Small intestine (tissue), 7 donors: ENCODE results near the gene C1RL. TPM values are rescaled to one million over a fixed set of nuclear protein-coding genes. Genes with fewer than 3 reads are reported as not detected.

Source experiments
- DNase-seq, 2 donors: peaks; one replicate each; pipeline versions ENCODE4 v3.0.0 to v3.0.0-alpha.2; 2013
- FAIRE-seq: peaks from 2 replicates; lab custom pipeline; 2012; peaks lifted over from hg19 to GRCh38; lab: Jason Lieb, UNC
- H3K27ac ChIP-seq, 3 donors: one replicate each; pipeline ENCODE4 v1.5.1; 2013; ENCODE audit warnings: low read length in 2 of 3, mild to moderate bottlenecking in 2 of 3, control low read depth in 1 of 3, inconsistent platforms in 1 of 3, low read depth in 1 of 3, moderate library complexity in 1 of 3
- H3K27me3 ChIP-seq, 3 donors: one replicate each; pipeline ENCODE4 v1.6.1; 2013; ENCODE audit warnings: low read length in 3 of 3, inconsistent platforms in 1 of 3; ENCODE audit not compliant: control insufficient read depth in 3 of 3, insufficient read depth in 3 of 3
- H3K36me3 ChIP-seq, 3 donors: one replicate each; pipeline ENCODE4 v1.6.1; 2013; ENCODE audit warnings: low read length in 3 of 3, inconsistent platforms in 1 of 3, low read depth in 1 of 3, mild to moderate bottlenecking in 1 of 3, moderate library complexity in 1 of 3; ENCODE audit not compliant: control insufficient read depth in 3 of 3, insufficient read depth in 2 of 3
- H3K4me1 ChIP-seq, 3 donors: one replicate each; pipeline ENCODE4 v1.6.1; 2013; ENCODE audit warnings: low read length in 2 of 3, inconsistent platforms in 1 of 3, low read depth in 1 of 3, mild to moderate bottlenecking in 1 of 3, moderate library complexity in 1 of 3; ENCODE audit not compliant: control insufficient read depth in 3 of 3, insufficient read depth in 2 of 3
- H3K4me3 ChIP-seq, 3 donors: one replicate each; pipeline ENCODE4 v1.5.1; 2013; ENCODE audit warnings: low read length in 3 of 3, control low read depth in 1 of 3, inconsistent platforms in 1 of 3, low read depth in 1 of 3, mild to moderate bottlenecking in 1 of 3, moderate library complexity in 1 of 3
- H3K9me3 ChIP-seq, 2 donors: one replicate each; pipeline ENCODE4 v1.6.1; 2013; ENCODE audit warnings: low read depth in 1 of 2, low read length in 1 of 2; ENCODE audit not compliant: control insufficient read depth in 2 of 2, insufficient read depth in 1 of 2
- WGBS, 3 donors: extraction: QIAGEN DNeasy Blood & Tissue Kit; methylation state at CpG; one replicate each; pipeline ENCODE4 v1.1.7; 2013; 5-methylcytosine and 5-hydroxymethylcytosine counted together
- polyA plus RNA-seq, 4 donors: library from polyadenylated mRNA; stranded (reverse) in 3 of 4; unstranded in 1 of 4; fragments of 200-250 nt in 3 of 4; fragments of 120-200 nt in 1 of 4; gene quantifications; one replicate each; pipeline versions ENCODE4 v1.2.1 to v1.2.3, GENCODE V29; 2013
- donor health status: healthy with polysubstance abuse.
- donor health status: control.
- donor health status: control.
- donor health status: Bipolar disorder and iron deficiency.
- donor health status: healthy.

C1RL gene
- polyA plus RNA-seq, 4 donors, result 10.0 to 77.1 (median 22.1) TPM

GRCh38 chr12:7091171-7091570 is 17.8 kb downstream of the C1RL start:
- no peaks in the 10 kb centered on the region for H3K9me3 ChIP-seq
- peaks cover 0 to 6% (median 0%) of the 10 kb centered on the region in 3 donors for H3K27me3 ChIP-seq
- H3K27ac ChIP-seq, result peak overlapping the region in 1 of 3 donors; percentile 84
- H3K4me3 ChIP-seq, result no peak overlapping the region
- DNase-seq (no peak), FAIRE-seq (no peak)
- H3K36me3 ChIP-seq, result peaks cover 0 to 18% (median 0%) of the 10 kb centered on the region in 3 donors
- peaks cover 0 to 12% (median 0%) of the 10 kb centered on the region in 3 donors for H3K4me1 ChIP-seq
- WGBS, 3 donors, result 73 to 91% (median 90%) methylated on average over 7 of the region's 7 CpGs

GRCh38 chr12:7090222-7090998 is 18.6 kb downstream of the C1RL start:
- H3K27me3 ChIP-seq, result peaks cover 0 to 6% (median 0%) of the 10 kb centered on the region in 3 donors
- peaks cover 0 to 12% (median 0%) of the 10 kb centered on the region in 3 donors for H3K4me1 ChIP-seq

GRCh38 chr12:7089196-7089871 is 19.7 kb downstream of the C1RL start:
- Histone ChIP-seq H3K27me3 (peaks cover 0 to 6% (median 0%) of the 10 kb centered on the region in 3 donors), H3K4me1 (peaks cover 0 to 12% (median 0%) of the 10 kb centered on the region in 3 donors), H3K9me3 (no peaks in the 10 kb centered on the region), H3K27ac (peak overlapping the region in 1 of 3 donors; percentile 84), H3K36me3 (peaks cover 0 to 19% (median 0%) of the 10 kb centered on the region in 3 donors), H3K4me3 (no peak overlapping the region)
- DNase-seq, result no peak
- 82 to 90% (median 86%) methylated on average over 11 of the region's 11 CpGs for WGBS, 3 donors
- FAIRE-seq, result no peak

More at GRCh38 chr12:7090222-7090998, 18.6 kb downstream of the C1RL start:
- peaks cover 0 to 19% (median 0%) of the 10 kb centered on the region in 3 donors for H3K36me3 ChIP-seq
- peak overlapping the region in 2 of 3 donors; percentile 6 to 84 for H3K27ac ChIP-seq
- DNase-seq (no peak), FAIRE-seq (no peak)
- H3K9me3 ChIP-seq, result no peaks in the 10 kb centered on the region
- WGBS, 3 donors, result 75 to 89% (median 84%) methylated on average over 16 of the region's 16 CpGs
- H3K4me3 ChIP-seq, result no peak overlapping the region

- Histone ChIP-seq H3K27me3 (no peaks in the 10 kb centered on the region), H3K27ac (no peak overlapping the region), H3K4me1 (no peaks in the 10 kb centered on the region), H3K4me3 (no peak overlapping the region), H3K9me3 (no peaks in the 10 kb centered on the region), H3K36me3 (peaks cover 0 to 13% (median 0%) of the 10 kb centered on the region in 3 donors)
- FAIRE-seq (no peak), DNase-seq (no peak)
Observed at GRCh38 chr12:7083125-7083524, 25.9 kb downstream of the C1RL start.

- Histone ChIP-seq H3K27ac (peak overlapping the region in 1 of 3 donors; percentile 34), H3K36me3 (peaks cover 0 to 10% (median 0%) of the 10 kb centered on the region in 3 donors), H3K9me3 (no peaks in the 10 kb centered on the region), H3K27me3 (no peaks in the 10 kb centered on the region), H3K4me3 (no peak overlapping the region), H3K4me1 (no peaks in the 10 kb centered on the region)
- DNase-seq, result no peak
- WGBS, 3 donors, result 43 to 82% (median 72%) methylated on average over 14 of the region's 14 CpGs
- no peak for FAIRE-seq
Observed at GRCh38 chr12:7081037-7081436, 28.0 kb downstream of the C1RL start.

- DNase-seq (no peak), FAIRE-seq (no peak)
- no peak overlapping the region for H3K4me3 ChIP-seq
- peak overlapping the region in 1 of 3 donors; percentile 67 for H3K27ac ChIP-seq
- peaks cover 0 to 10% (median 0%) of the 10 kb centered on the region in 3 donors for H3K36me3 ChIP-seq
- no peaks in the 10 kb centered on the region for H3K4me1 ChIP-seq
- H3K27me3 ChIP-seq, result peaks cover 0 to 4% (median 0%) of the 10 kb centered on the region in 3 donors
- H3K9me3 ChIP-seq, result no peaks in the 10 kb centered on the region
Observed at GRCh38 chr12:7079826-7080125, 29.2 kb downstream of the C1RL start.

GRCh38 chr12:7078163-7078562 is 30.9 kb downstream of the C1RL start:
- 26 to 59% (median 39%) methylated on average over 4 of the region's 4 CpGs for WGBS, 3 donors

GRCh38 chr12:7076493-7076892 is 32.5 kb downstream of the C1RL start:
- WGBS, 3 donors, result 85 to 92% (median 91%) methylated on average over 4 of the region's 4 CpGs
- FAIRE-seq (no peak), DNase-seq (no peak)
- H3K9me3 ChIP-seq, result no peaks in the 10 kb centered on the region
- H3K4me1 ChIP-seq, result no peaks in the 10 kb centered on the region
- no peak overlapping the region for H3K4me3 ChIP-seq
- H3K27me3 ChIP-seq, result peaks cover 0 to 4% (median 0%) of the 10 kb centered on the region in 3 donors
- peaks cover 0 to 6% (median 0%) of the 10 kb centered on the region in 3 donors for H3K36me3 ChIP-seq
- H3K27ac ChIP-seq, result no peak overlapping the region

More at GRCh38 chr12:7078163-7078562, 30.9 kb downstream of the C1RL start:
- H3K27me3 ChIP-seq, result peaks cover 0 to 4% (median 0%) of the 10 kb centered on the region in 3 donors
- no peaks in the 10 kb centered on the region for H3K9me3 ChIP-seq
- DNase-seq (no peak), FAIRE-seq (no peak)
- H3K4me3 ChIP-seq, result no peak overlapping the region
- no peak overlapping the region for H3K27ac ChIP-seq
- H3K36me3 ChIP-seq, result peaks cover 0 to 10% (median 0%) of the 10 kb centered on the region in 3 donors
- no peaks in the 10 kb centered on the region for H3K4me1 ChIP-seq
